IPS DF 6.9 (cell line): ENCODE results near the gene EGFL7.
"Not testable (repeated sequence)": the region's sequence is repeated elsewhere in the genome, so short reads cannot be mapped to it uniquely, and the experiment has no call there.

Experiments used
- DNase-seq: peaks from one replicate; pipeline ENCODE4 v3.0.0-alpha.2; 2013; ENCODE audit warnings: low read depth, low spot score
- H3K27ac ChIP-seq: one replicate; pipeline ENCODE4 v1.5.1; 2013; ENCODE audit warnings: low read length, control low read depth
- H3K27me3 ChIP-seq: 2 replicates; pipeline ENCODE4 v1.6.1; 2013; ENCODE audit warnings: mild to moderate bottlenecking, low read length; ENCODE audit not compliant: control insufficient read depth, insufficient read depth
- H3K36me3 ChIP-seq: 2 replicates; pipeline ENCODE4 v1.6.1; 2013; ENCODE audit warnings: low read length; ENCODE audit not compliant: control insufficient read depth, insufficient read depth
- H3K4me1 ChIP-seq: 2 replicates; pipeline ENCODE4 v1.6.1; 2013; ENCODE audit warnings: low read length; ENCODE audit not compliant: control insufficient read depth, insufficient read depth
- H3K4me3 ChIP-seq: 2 replicates; pipeline ENCODE4 v1.5.1; 2013; ENCODE audit warnings: mild to moderate bottlenecking, low read length
- H3K9me3 ChIP-seq: 2 replicates; pipeline ENCODE4 v1.6.1; 2013; ENCODE audit warnings: low read length, inconsistent platforms; ENCODE audit not compliant: control insufficient read depth, insufficient read depth
- WGBS: extraction: QIAGEN DNeasy Blood & Tissue Kit; methylation state at CpG from one replicate; pipeline ENCODE4 v1.1.7; 2013; ENCODE audit warnings: mixed read lengths, missing lambda C conversion rate; ENCODE audit not compliant: insufficient read length, insufficient coverage; 5-methylcytosine and 5-hydroxymethylcytosine counted together

Gene EGFL7

DNA sequence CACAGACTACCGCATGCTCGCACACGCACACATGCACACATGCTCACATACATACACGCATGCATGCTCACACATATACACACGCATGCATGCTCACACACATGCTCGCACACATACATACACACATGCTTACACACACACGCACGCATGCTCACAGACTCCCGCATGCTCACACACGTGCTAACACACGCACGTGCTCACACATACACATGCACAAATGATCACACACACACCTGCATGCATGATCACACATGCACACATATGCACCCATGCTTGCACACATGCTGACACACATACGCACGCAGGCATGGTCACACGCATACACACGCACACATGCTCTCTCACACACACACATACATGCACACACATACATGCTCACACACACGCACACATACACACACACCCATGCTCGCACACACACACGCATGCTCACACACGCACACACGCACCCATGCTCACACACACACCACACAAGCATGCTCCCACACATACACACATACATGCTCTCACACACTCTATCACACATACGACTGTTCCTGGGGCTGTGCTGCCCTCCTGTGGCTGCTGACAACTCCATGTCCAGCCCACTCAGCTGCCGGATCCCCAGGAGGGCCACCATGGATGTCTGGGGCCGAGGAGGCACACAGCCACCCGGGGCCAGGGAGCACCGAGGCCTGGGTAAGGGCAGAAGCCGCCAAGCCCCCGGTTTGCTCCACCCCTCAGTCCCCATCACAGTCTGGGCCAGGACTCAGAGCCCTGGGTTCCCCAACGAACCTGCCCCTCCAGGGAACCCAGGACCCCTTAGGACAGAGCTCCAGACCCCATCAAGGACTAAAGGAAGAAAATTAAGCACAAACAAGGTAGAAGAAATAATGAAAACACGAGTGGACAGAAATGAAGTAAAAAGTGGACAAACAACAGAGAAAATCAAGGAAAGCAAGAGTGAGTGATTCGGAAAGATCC, 31.4 kb upstream of the EGFL7 start:
- Histone ChIP-seq H3K27ac (no peak overlapping the region), H3K36me3 (no peaks in the 10 kb centered on the region), H3K27me3 (no peaks in the 10 kb centered on the region), H3K4me1 (no peaks in the 10 kb centered on the region), H3K9me3 (no peaks in the 10 kb centered on the region), H3K4me3 (no peak overlapping the region)
- no peak for DNase-seq
- no CpG with 5 or more reads among the region's 31 CpGs for WGBS

GRCh38 chr9:136632072-136632471, 30.6 kb upstream of the EGFL7 start:
- not testable (repeated sequence) for H3K4me1 ChIP-seq, H3K27me3 ChIP-seq, H3K4me3 ChIP-seq, DNase-seq, H3K9me3 ChIP-seq, H3K36me3 ChIP-seq, H3K27ac ChIP-seq
- WGBS: no CpG with 5 or more reads among the region's 13 CpGs

GRCh38 chr9:136632491-136633106, 30.1 kb upstream of the EGFL7 start:
- no CpG with 5 or more reads among the region's 36 CpGs for WGBS
- not testable (repeated sequence) for H3K27me3 ChIP-seq, H3K4me1 ChIP-seq, DNase-seq, H3K4me3 ChIP-seq, H3K36me3 ChIP-seq, H3K27ac ChIP-seq, H3K9me3 ChIP-seq

DNA sequence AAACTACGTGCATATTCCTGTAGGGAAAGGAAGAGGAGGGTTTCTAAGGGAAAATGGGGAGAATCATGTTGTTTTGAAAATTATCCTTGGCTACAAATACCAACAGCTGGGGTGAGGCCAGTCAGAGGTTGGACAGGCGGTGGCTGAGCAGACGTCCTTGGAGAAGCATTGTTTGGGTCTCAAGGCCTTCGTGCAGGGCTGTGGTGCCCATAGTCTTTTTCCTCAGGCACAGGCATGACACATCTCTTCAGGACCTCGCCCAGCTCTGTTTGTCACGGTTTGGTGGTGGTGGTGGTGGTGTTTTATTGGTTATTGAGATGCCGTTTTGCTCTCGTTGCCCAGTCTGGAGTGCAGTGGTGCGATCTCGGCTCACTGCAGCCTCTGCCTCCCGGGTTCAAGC, 27.8 kb upstream of the EGFL7 start:
- Histone ChIP-seq H3K4me3 (no peak overlapping the region), H3K36me3 (no peaks in the 10 kb centered on the region), H3K4me1 (no peaks in the 10 kb centered on the region), H3K27ac (no peak overlapping the region), H3K27me3 (no peaks in the 10 kb centered on the region), H3K9me3 (no peaks in the 10 kb centered on the region)
- WGBS: no CpG with 5 or more reads among the region's 11 CpGs
- DNase-seq: no peak

DNA sequence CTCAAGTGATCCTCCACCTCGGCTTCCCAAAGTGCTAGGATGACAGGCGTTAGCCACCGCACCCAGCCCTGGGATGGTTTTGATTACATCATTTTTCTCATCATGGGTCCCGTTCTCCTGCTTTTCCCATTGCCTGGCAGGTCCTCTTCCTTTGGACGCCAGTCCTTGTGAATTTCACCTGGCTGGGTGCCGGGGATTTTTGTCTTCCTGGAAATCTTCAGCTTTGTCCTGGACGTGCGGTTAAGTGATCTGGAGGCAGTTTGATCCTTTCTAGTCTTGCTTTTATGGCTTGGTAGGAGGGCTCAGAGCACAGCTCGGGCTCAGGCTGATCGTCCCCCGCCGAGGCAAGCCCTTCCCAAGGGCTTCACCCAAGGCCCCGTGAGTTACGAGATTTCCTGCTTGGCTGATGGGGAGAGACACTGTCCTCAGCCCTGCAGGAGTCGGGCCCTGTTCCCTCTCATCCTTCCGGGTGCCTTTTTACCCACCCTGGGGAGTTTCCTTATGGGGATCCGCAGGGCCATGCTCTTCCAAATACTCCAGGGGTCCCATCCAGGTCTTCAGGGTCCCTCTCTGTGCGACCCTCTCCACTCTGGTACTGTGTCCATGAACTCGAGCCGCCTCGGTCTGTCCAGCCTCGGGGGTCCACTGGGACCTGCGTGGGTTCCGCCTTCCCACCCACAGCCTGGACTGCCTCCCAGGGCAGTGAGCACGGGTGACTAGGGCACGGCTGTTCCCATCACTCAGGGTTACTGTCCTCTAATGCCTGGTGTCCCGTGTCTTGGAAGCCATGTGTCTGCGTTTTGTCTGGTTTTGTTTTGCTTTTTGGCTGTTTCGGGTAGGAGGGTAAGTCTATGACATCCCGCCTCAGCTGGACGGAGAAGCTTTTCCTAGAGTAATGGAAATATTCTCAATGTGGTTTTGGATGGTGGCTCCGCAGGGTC, 22.3 kb upstream of the EGFL7 start:
- H3K4me1 ChIP-seq: peaks cover 2% of the 10 kb centered on the region; the same call in 1 of the 2 replicates
- H3K4me3 ChIP-seq: no peak overlapping the region
- no peaks in the 10 kb centered on the region for H3K27me3 ChIP-seq
- no peak overlapping the region for H3K27ac ChIP-seq
- no peaks in the 10 kb centered on the region for H3K9me3 ChIP-seq
- WGBS: no CpG with 5 or more reads among the region's 32 CpGs
- no peaks in the 10 kb centered on the region for H3K36me3 ChIP-seq
- no peak for DNase-seq

DNA sequence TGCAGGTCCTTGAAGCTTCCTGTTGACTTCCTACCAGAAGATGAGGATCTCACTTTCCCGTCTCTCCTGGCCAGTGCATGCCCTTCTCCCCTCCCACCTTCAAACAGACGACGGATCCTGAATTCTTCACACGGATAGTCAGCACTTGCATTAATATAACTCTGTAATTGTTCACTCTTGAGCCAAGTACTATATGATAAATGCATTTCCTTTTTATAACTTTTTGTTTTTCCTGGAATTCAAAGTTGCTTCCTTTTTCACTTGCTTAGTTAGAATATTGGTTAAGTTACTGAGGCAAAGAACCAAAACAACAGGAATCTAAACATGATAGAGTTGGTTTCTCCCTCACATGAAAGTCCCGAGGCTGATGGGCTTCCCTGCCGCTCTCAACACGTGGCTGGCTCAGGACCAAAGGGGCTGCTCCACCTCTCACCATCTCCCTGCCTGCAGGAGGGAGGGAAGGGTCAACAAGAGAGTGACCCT, 20.2 kb upstream of the EGFL7 start:
- H3K27me3 ChIP-seq: no peaks in the 10 kb centered on the region
- H3K36me3 ChIP-seq: no peaks in the 10 kb centered on the region
- no CpG with 5 or more reads among the region's 7 CpGs for WGBS
- H3K4me3 ChIP-seq: no peak overlapping the region
- peaks cover 2% of the 10 kb centered on the region; the same call in 1 of the 2 replicates for H3K4me1 ChIP-seq
- no peak overlapping the region for H3K27ac ChIP-seq
- no peaks in the 10 kb centered on the region for H3K9me3 ChIP-seq
- no peak for DNase-seq

GRCh38 chr9:136643596-136644342, 18.9 kb upstream of the EGFL7 start:
- H3K36me3 ChIP-seq: no peaks in the 10 kb centered on the region
- no peak for DNase-seq
- no peaks in the 10 kb centered on the region for H3K27me3 ChIP-seq
- WGBS: no CpG with 5 or more reads among the region's 31 CpGs
- no peak overlapping the region for H3K4me3 ChIP-seq
- H3K9me3 ChIP-seq: no peaks in the 10 kb centered on the region
- H3K27ac ChIP-seq: no peak overlapping the region
- H3K4me1 ChIP-seq: peaks cover 2% of the 10 kb centered on the region; the same call in 1 of the 2 replicates

GRCh38 chr9:136644343-136644592, 18.4 kb upstream of the EGFL7 start:
- no peaks in the 10 kb centered on the region for H3K36me3 ChIP-seq
- H3K4me3 ChIP-seq: no peak overlapping the region
- H3K27ac ChIP-seq: no peak overlapping the region
- DNase-seq: no peak
- no peaks in the 10 kb centered on the region for H3K27me3 ChIP-seq
- no CpG with 5 or more reads among the region's 15 CpGs for whole genome bisulfite sequencing
- peaks cover 2% of the 10 kb centered on the region; the same call in 1 of the 2 replicates for H3K4me1 ChIP-seq
- no peaks in the 10 kb centered on the region for H3K9me3 ChIP-seq

GRCh38 chr9:136644593-136645351, 17.9 kb upstream of the EGFL7 start:
- WGBS: no CpG with 5 or more reads among the region's 30 CpGs
- DNase-seq: no peak
- Histone ChIP-seq H3K4me1 (peaks cover 2% of the 10 kb centered on the region; the same call in 1 of the 2 replicates), H3K4me3 (no peak overlapping the region), H3K27me3 (no peaks in the 10 kb centered on the region), H3K27ac (no peak overlapping the region), H3K36me3 (no peaks in the 10 kb centered on the region), H3K9me3 (no peaks in the 10 kb centered on the region)
